ENCODE data around the gene APBA2.

APBA2 gene

GRCh38 chr15:29046281-29046810, 160.6 kb downstream of the APBA2 start:
- Histone ChIP-seq H3K27ac (ENCODE audit: low read length) (no peak overlapping the region), H3K4me3 (ENCODE audit: low read length) (no peak overlapping the region), H3K36me3 (ENCODE audit: control insufficient read depth, insufficient read depth, low read length) (no peaks in the 10 kb centered on the region; the same call in 1 of the 2 replicates), H3K27me3 (ENCODE audit: control insufficient read depth, insufficient read depth, low read length) (no peaks in the 10 kb centered on the region), H3K9me3 (ENCODE audit: control insufficient read depth, insufficient read depth, low read length) (no peaks in the 10 kb centered on the region), H3K4me1 (ENCODE audit: control insufficient read depth, insufficient read depth, low read length) (no peaks in the 10 kb centered on the region)
- DNase-seq (ENCODE audit: low read depth, low spot score), result no peak
- no CpG with 5 or more reads among the region's 4 CpGs for WGBS (ENCODE audit: insufficient coverage, insufficient read length)

- no peak for DNase-seq (ENCODE audit: low read depth, low spot score)
- Histone ChIP-seq H3K4me3 (ENCODE audit: low read length) (no peak overlapping the region), H3K27me3 (ENCODE audit: control insufficient read depth, insufficient read depth, low read length) (no peaks in the 10 kb centered on the region), H3K4me1 (ENCODE audit: control insufficient read depth, insufficient read depth, low read length) (no peaks in the 10 kb centered on the region), H3K27ac (ENCODE audit: low read length) (no peak overlapping the region), H3K36me3 (ENCODE audit: control insufficient read depth, insufficient read depth, low read length) (no peaks in the 10 kb centered on the region; the same call in 1 of the 2 replicates), H3K9me3 (ENCODE audit: control insufficient read depth, insufficient read depth, low read length) (no peaks in the 10 kb centered on the region)
- WGBS (ENCODE audit: insufficient coverage, insufficient read length), result no CpG with 5 or more reads among the region's 5 CpGs
Observed at GRCh38 chr15:29046977-29047376, 161.2 kb downstream of the APBA2 start.

GRCh38 chr15:29048011-29048410, 162.2 kb downstream of the APBA2 start:
- WGBS (ENCODE audit: insufficient coverage, insufficient read length), result 100% methylated on average over 1 of the region's 9 CpGs
- Histone ChIP-seq H3K4me3 (ENCODE audit: low read length) (no peak overlapping the region), H3K27me3 (ENCODE audit: control insufficient read depth, insufficient read depth, low read length) (no peaks in the 10 kb centered on the region), H3K36me3 (ENCODE audit: control insufficient read depth, insufficient read depth, low read length) (no peaks in the 10 kb centered on the region; the same call in 1 of the 2 replicates), H3K9me3 (ENCODE audit: control insufficient read depth, insufficient read depth, low read length) (no peaks in the 10 kb centered on the region), H3K4me1 (ENCODE audit: control insufficient read depth, insufficient read depth, low read length) (no peaks in the 10 kb centered on the region), H3K27ac (ENCODE audit: low read length) (no peak overlapping the region)
- no peak for DNase-seq (ENCODE audit: low read depth, low spot score)

GRCh38 chr15:29050870-29051269, 165.1 kb downstream of the APBA2 start:
- no CpG with 5 or more reads among the region's 6 CpGs for WGBS (ENCODE audit: insufficient coverage, insufficient read length)
- Histone ChIP-seq H3K9me3 (ENCODE audit: control insufficient read depth, insufficient read depth, low read length) (no peaks in the 10 kb centered on the region), H3K4me3 (ENCODE audit: low read length) (no peak overlapping the region), H3K4me1 (ENCODE audit: control insufficient read depth, insufficient read depth, low read length) (peaks cover under 1% of the 10 kb centered on the region; the same call in 1 of the 2 replicates), H3K36me3 (ENCODE audit: control insufficient read depth, insufficient read depth, low read length) (no peaks in the 10 kb centered on the region; the same call in 1 of the 2 replicates), H3K27me3 (ENCODE audit: control insufficient read depth, insufficient read depth, low read length) (no peaks in the 10 kb centered on the region), H3K27ac (ENCODE audit: low read length) (no peak overlapping the region)
- no peak for DNase-seq (ENCODE audit: low read depth, low spot score)

- Histone ChIP-seq H3K4me1 (ENCODE audit: control insufficient read depth, insufficient read depth, low read length) (peaks cover 4% of the 10 kb centered on the region; the same call in 1 of the 2 replicates), H3K36me3 (ENCODE audit: control insufficient read depth, insufficient read depth, low read length) (no peaks in the 10 kb centered on the region; the same call in 1 of the 2 replicates), H3K4me3 (ENCODE audit: low read length) (no peak overlapping the region), H3K27ac (ENCODE audit: low read length) (no peak overlapping the region), H3K27me3 (ENCODE audit: control insufficient read depth, insufficient read depth, low read length) (no peaks in the 10 kb centered on the region), H3K9me3 (ENCODE audit: control insufficient read depth, insufficient read depth, low read length) (no peaks in the 10 kb centered on the region)
- DNase-seq (ENCODE audit: low read depth, low spot score), result no peak
- no CpG with 5 or more reads among the region's 6 CpGs for WGBS (ENCODE audit: insufficient coverage, insufficient read length)
Observed at GRCh38 chr15:29051422-29051821, 165.6 kb downstream of the APBA2 start.

- WGBS (ENCODE audit: insufficient coverage, insufficient read length), result no CpG with 5 or more reads among the region's 8 CpGs
- H3K27ac ChIP-seq (ENCODE audit: low read length), result no peak overlapping the region
- peaks cover 9% of the 10 kb centered on the region; the same call in 1 of the 2 replicates for H3K4me1 ChIP-seq (ENCODE audit: control insufficient read depth, insufficient read depth, low read length)
- H3K36me3 ChIP-seq (ENCODE audit: control insufficient read depth, insufficient read depth, low read length), result no peaks in the 10 kb centered on the region
- H3K4me3 ChIP-seq (ENCODE audit: low read length), result no peak overlapping the region
- H3K9me3 ChIP-seq (ENCODE audit: control insufficient read depth, insufficient read depth, low read length), result no peaks in the 10 kb centered on the region
- no peaks in the 10 kb centered on the region for H3K27me3 ChIP-seq (ENCODE audit: control insufficient read depth, insufficient read depth, low read length)
- no peak for DNase-seq (ENCODE audit: low read depth, low spot score)
Observed at GRCh38 chr15:29053006-29053405, 167.2 kb downstream of the APBA2 start.

- H3K9me3 ChIP-seq (ENCODE audit: control insufficient read depth, insufficient read depth, low read length), result no peaks in the 10 kb centered on the region
- H3K36me3 ChIP-seq (ENCODE audit: control insufficient read depth, insufficient read depth, low read length), result no peaks in the 10 kb centered on the region
- H3K4me1 ChIP-seq (ENCODE audit: control insufficient read depth, insufficient read depth, low read length), result peaks cover 9% of the 10 kb centered on the region; the same call in 1 of the 2 replicates
- no CpG with 5 or more reads among the region's 18 CpGs for WGBS (ENCODE audit: insufficient coverage, insufficient read length)
- no peaks in the 10 kb centered on the region for H3K27me3 ChIP-seq (ENCODE audit: control insufficient read depth, insufficient read depth, low read length)
- no peak overlapping the region for H3K27ac ChIP-seq (ENCODE audit: low read length)
- H3K4me3 ChIP-seq (ENCODE audit: low read length), result no peak overlapping the region
- no peak for DNase-seq (ENCODE audit: low read depth, low spot score)
Observed at GRCh38 chr15:29053661-29054131, 167.9 kb downstream of the APBA2 start.

GRCh38 chr15:29054171-29055045, 168.6 kb downstream of the APBA2 start:
- no peaks in the 10 kb centered on the region for H3K27me3 ChIP-seq (ENCODE audit: control insufficient read depth, insufficient read depth, low read length)
- no CpG with 5 or more reads among the region's 34 CpGs for WGBS (ENCODE audit: insufficient coverage, insufficient read length)
- peaks cover 9% of the 10 kb centered on the region; the same call in 1 of the 2 replicates for H3K4me1 ChIP-seq (ENCODE audit: control insufficient read depth, insufficient read depth, low read length)
- DNase-seq (ENCODE audit: low read depth, low spot score), result no peak
- no peak overlapping the region for H3K4me3 ChIP-seq (ENCODE audit: low read length)
- no peaks in the 10 kb centered on the region for H3K36me3 ChIP-seq (ENCODE audit: control insufficient read depth, insufficient read depth, low read length)
- H3K27ac ChIP-seq (ENCODE audit: low read length), result no peak overlapping the region
- no peaks in the 10 kb centered on the region for H3K9me3 ChIP-seq (ENCODE audit: control insufficient read depth, insufficient read depth, low read length)

- no peak for DNase-seq (ENCODE audit: low read depth, low spot score)
- no peaks in the 10 kb centered on the region for H3K9me3 ChIP-seq (ENCODE audit: control insufficient read depth, insufficient read depth, low read length)
- WGBS (ENCODE audit: insufficient coverage, insufficient read length), result no CpG with 5 or more reads among the region's 7 CpGs
- H3K27me3 ChIP-seq (ENCODE audit: control insufficient read depth, insufficient read depth, low read length), result no peaks in the 10 kb centered on the region
- peaks cover 9% of the 10 kb centered on the region; the same call in 1 of the 2 replicates for H3K4me1 ChIP-seq (ENCODE audit: control insufficient read depth, insufficient read depth, low read length)
- H3K36me3 ChIP-seq (ENCODE audit: control insufficient read depth, insufficient read depth, low read length), result no peaks in the 10 kb centered on the region
- H3K4me3 ChIP-seq (ENCODE audit: low read length), result no peak overlapping the region
- H3K27ac ChIP-seq (ENCODE audit: low read length), result no peak overlapping the region
Observed at GRCh38 chr15:29055876-29056275, 170.1 kb downstream of the APBA2 start.

- no CpG with 5 or more reads among the region's 4 CpGs for WGBS (ENCODE audit: insufficient coverage, insufficient read length)
- no peaks in the 10 kb centered on the region for H3K36me3 ChIP-seq (ENCODE audit: control insufficient read depth, insufficient read depth, low read length)
- H3K27ac ChIP-seq (ENCODE audit: low read length), result no peak overlapping the region
- no peaks in the 10 kb centered on the region for H3K9me3 ChIP-seq (ENCODE audit: control insufficient read depth, insufficient read depth, low read length)
- no peaks in the 10 kb centered on the region for H3K27me3 ChIP-seq (ENCODE audit: control insufficient read depth, insufficient read depth, low read length)
- H3K4me3 ChIP-seq (ENCODE audit: low read length), result no peak overlapping the region
- peaks cover 9% of the 10 kb centered on the region; the same call in 1 of the 2 replicates for H3K4me1 ChIP-seq (ENCODE audit: control insufficient read depth, insufficient read depth, low read length)
- peak; percentile 35 for DNase-seq (ENCODE audit: low read depth, low spot score)
Observed at GRCh38 chr15:29056839-29057450, 171.2 kb downstream of the APBA2 start.

Measured in iPS DF 6.9 (cell line).